D721Med (cell line): ENCODE measurements around the gene TSPAN9.

Experiments used
- DNase-seq: peaks from one replicate; pipeline ENCODE4 v3.0.0; 2011; ENCODE audit warnings: low spot score; ENCODE audit not compliant: insufficient read length
- FAIRE-seq: peaks from 2 replicates; lab custom pipeline; 2011; peaks lifted over from hg19 to GRCh38; lab: Jason Lieb, UNC
- TF ChIP-seq, protein P1 (sequence below): IDR thresholded peaks from 2 replicates; pipeline ENCODE4 v1.5.1; 2012; ENCODE audit warnings: mild to moderate bottlenecking, control low read depth; ENCODE audit not compliant: insufficient read depth; ENCODE audit errors: missing control alignments

Gene TSPAN9

DNA sequence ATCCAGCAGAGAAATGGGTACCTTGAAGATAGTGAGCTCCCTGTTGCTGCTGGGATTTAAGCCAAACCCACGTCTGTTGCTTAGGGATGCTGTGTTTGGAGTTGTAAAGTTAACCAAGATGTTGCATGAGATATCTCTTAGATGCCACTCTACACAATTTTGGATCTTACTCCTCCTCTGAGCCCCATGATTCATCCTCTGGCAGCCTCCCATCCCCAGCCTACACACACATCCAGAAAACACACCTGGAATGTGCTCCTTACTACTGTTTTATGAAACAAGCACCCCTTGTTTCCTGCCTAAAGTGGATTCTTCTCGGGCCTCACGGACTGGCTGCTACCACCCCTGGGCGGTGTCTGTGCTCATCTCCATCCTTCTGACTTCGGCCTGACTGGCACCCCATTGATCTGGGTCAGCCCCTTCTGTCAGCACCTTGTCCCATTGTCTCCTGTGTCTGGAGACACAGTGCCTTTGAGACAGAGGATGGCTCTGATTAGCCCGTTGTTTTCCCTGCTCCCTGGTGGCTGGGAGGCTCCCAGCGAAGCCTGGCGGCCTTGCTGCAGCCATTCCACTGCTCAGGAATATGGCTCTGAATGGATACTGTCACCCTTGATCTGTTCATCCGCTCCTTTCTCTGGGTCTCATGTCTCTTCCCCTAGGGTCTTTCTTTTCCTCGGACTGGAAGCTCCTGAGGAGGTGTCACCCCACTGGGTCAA, 24.3 kb downstream of the TSPAN9 start:
- TF ChIP-seq, protein P1, sequence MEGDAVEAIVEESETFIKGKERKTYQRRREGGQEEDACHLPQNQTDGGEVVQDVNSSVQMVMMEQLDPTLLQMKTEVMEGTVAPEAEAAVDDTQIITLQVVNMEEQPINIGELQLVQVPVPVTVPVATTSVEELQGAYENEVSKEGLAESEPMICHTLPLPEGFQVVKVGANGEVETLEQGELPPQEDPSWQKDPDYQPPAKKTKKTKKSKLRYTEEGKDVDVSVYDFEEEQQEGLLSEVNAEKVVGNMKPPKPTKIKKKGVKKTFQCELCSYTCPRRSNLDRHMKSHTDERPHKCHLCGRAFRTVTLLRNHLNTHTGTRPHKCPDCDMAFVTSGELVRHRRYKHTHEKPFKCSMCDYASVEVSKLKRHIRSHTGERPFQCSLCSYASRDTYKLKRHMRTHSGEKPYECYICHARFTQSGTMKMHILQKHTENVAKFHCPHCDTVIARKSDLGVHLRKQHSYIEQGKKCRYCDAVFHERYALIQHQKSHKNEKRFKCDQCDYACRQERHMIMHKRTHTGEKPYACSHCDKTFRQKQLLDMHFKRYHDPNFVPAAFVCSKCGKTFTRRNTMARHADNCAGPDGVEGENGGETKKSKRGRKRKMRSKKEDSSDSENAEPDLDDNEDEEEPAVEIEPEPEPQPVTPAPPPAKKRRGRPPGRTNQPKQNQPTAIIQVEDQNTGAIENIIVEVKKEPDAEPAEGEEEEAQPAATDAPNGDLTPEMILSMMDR: no peak
- no peak for DNase-seq
- no peak for FAIRE-seq

DNA sequence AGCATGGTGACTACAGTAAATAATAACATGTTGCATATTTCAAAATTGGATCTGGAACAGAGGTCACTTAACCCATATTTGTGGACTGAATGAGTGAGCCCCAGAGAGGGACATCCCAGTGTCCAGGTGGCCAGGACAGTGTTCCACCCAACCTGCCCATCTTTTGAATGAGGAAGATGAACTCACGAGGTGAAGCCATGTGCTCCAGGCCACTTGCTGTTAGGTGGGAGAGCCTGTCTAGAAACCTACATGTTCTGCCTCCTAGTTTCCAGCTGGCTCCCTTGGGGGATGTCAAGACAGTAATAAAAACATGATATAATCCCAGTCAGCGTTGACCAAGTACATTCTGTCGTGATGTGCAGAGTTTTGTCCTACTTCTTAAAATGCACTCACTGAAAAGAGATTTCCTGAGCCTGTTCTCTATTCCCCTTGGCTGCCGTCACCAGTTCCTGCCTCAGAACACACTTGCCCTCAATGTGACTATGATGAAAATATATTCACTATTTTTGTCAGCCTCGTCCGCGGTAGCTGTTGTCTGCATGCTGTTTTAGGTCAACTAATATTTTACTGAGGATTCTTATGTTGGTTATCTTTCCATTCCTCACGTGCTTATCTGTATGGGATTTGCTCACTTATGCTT, 25.7 kb downstream of the TSPAN9 start:
- FAIRE-seq (no peak), DNase-seq (no peak)
- TF ChIP-seq, protein P1: no peak

DNA sequence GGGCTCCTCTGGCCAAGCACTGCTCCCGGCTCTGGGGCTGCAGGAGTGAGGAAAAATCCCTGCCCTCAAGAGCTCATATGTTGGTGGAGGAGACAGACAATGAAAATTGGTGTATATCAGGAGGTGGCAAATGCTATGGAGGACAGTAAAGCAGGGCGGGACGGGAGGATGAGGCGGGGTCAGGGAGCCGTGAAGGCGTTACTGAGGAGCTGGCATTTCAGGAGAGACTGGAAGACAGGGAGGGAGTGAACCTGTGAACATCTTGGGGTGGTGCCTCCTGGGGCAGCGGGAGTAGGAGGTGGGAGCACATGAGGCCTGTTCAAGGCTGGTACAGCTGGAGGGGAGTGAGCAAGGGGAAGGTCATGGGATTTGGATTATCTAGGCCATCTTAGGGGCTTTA, 26.6 kb downstream of the TSPAN9 start:
- no peak for DNase-seq
- FAIRE-seq: no peak
- TF ChIP-seq, protein P1: no peak

DNA sequence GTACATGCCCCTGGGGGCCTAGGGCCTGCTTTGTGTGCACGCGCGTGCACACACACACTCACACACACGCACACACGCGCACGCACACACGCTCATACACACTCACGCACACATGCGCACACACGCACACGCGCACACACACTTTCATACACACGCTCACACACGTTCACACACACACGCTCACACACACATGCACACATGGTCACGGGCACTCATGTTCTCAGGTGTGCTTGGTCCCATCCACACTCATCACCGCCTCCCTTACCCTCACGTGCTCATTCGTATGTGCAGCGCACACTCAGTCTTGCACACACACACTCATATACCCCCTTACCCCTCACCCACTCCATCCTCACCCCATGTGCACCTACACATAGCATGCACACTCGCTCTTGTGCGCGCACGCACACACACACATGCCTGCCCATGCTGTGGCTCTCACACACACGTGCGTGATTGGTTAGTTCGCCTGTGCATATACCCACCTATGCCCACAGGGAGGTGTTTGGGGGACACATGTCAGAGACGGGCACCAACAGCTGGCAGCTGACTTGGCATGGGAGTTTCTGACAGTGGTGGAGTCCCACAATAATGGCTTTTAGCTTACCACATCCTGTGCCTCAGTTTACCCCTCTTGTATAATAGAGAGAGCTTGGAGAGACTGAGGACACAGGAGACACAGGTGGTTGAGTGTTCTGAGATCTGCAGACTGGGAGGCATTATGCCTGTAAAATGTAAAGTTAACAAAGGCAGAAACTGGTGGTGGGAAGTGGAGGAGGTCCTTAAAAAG, 28.7 kb downstream of the TSPAN9 start:
- no peak for DNase-seq
- TF ChIP-seq, protein P1: no peak
- FAIRE-seq: no peak

DNA sequence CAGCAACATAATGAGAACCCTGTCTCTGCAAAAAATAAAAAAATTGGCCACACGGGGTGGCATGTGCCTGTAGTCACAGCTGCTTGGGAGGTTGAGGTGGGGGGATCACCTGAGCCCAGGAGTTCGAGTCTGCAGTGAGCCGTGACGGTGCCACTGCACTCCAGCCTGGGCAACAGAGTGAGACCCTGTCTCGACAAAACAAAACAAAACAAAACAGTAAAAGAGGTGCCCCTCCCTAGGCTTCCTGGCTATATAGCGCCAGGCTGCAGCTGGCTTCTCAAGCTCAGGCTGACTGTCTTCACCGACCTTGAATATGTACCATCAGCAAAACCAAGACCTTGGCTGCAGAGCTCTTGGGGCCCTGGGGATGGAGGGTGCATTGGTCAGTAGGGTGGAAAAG, 29.4 kb downstream of the TSPAN9 start:
- no peak for DNase-seq
- no peak for FAIRE-seq
- TF ChIP-seq, protein P1: no peak

DNA sequence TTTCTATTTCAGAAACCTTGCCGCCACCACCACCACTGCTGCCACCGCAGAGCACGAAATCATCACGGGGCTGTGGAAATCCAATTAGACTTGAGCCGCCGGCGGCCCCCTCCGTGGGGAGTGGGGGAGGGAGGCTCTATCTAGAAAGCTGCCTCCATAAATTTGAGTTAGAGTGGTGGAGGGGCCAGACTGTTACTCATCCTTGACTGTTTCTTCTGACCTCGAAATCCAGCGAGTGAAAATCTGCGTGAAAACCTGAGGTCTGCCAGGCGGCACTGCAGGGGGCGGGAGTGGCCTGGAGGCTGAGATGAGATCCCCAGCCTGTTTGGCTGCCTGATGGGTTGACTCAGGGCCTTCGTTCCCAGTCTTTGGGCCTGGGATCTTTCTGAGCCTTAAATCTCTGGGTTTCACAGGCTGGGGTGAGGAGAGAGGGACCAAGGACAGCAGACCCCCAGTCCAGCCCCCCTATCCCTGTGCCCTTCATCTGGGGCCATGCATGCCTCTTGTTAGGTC, 29.9 kb downstream of the TSPAN9 start:
- DNase-seq (no peak), FAIRE-seq (no peak)
- TF ChIP-seq, protein P1: no peak
